DMS 273 treated with DMSO at 0.1 percent for 48 hours (cell line): ENCODE results near the gene POLR3H.

Source experiments
- DNase-seq: peaks from one replicate; lab custom pipeline; 2025; lab: John Stamatoyannopoulos, UW

POLR3H gene

GRCh38 chr22:41535244-41535643, 9.0 kb downstream of the POLR3H start:
- DNase-seq, result no peak

GRCh38 chr22:41534219-41534618, 10.1 kb downstream of the POLR3H start:
- DNase-seq, result no peak

GRCh38 chr22:41532908-41533825, 11.1 kb downstream of the POLR3H start:
- no peak for DNase-seq

DNA sequence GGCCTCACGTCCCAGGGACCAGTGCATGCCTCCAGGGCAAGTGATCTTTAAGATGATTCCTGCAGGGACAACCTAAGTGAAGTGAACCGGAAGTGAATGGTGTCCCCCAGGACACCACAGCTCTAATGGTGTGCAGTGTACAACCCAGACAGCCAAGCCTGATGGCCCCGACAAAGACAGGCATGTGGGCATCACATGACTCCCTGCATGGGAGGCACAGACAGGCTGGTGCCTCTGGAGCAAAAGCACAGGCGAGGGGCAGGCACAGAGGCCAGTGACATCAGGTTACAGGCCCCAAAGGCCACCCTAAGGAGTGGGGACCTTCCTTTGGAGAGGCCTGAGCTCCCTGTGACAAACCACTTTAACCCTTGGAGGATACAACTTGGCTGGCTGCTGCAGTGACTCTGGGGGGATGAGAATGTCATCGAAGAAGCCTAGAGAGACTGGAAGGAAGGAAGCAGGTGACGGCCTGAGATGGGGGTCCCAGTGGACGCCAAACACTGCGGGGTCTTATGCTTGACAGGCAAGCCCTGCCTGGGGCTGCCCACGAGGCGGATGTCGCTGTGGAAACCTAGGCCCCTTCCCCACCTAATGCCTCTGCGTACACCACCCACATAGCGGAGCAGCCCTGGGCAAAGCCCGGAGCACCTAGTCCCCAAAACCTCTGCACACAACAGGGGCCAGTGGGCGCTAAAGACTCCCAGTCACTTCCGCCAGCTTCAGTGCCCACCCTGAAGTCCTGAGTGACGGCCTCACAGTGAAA, 12.4 kb downstream of the POLR3H start:
- DNase-seq, result no peak

DNA sequence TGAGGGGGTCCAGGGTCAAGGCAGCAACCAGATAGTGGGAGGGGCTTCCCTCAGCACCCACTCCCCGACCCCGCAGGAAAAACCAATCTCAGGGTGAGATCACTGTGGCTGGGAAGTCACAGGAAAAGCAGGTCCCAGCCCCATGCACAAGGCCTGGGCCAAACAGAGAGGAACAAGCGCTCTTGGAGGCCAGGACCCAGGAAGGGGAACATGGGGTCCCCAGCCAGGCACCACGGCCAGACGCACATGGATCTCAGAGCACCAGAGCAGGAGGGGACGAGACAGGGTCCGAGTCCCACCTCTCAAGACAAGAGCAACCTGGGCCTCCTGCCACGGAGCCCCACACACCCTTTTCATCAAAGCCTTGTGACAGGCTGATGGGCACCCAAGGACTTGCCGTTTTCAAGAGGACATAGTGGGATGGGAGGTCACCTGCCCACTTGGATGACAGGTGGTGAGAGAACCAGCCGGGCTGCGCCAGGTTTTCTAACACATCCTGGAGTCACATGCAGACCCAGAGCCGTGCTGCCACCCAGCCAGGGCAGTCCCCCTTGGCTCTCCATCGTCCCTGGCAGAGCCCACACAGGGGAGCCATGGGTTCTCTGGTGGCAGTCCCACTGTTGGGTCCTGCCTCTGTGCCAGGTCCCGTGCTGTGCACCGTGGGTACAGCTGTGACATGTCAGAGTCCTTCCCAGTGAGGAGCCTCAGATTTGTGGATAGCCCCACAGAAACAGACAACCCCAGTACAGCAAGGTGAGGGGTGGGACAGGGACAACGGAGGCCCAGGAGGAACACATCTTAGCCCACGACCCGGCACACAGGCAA, 13.2 kb downstream of the POLR3H start:
- DNase-seq, result no peak

GRCh38 chr22:41528938-41529561, 15.2 kb downstream of the POLR3H start:
- no peak for DNase-seq

- DNase-seq, result no peak
These were observed 16.0 kb downstream of the POLR3H start for GRCh38 chr22:41528132-41528766.

- DNase-seq, result no peak
These were observed 17.2 kb downstream of the POLR3H start for GRCh38 chr22:41526830-41527799.

- no peak for DNase-seq
These were observed 17.9 kb downstream of the POLR3H start for GRCh38 chr22:41526226-41526829.

GRCh38 chr22:41525450-41526225, 18.6 kb downstream of the POLR3H start:
- DNase-seq, result no peak

DNA sequence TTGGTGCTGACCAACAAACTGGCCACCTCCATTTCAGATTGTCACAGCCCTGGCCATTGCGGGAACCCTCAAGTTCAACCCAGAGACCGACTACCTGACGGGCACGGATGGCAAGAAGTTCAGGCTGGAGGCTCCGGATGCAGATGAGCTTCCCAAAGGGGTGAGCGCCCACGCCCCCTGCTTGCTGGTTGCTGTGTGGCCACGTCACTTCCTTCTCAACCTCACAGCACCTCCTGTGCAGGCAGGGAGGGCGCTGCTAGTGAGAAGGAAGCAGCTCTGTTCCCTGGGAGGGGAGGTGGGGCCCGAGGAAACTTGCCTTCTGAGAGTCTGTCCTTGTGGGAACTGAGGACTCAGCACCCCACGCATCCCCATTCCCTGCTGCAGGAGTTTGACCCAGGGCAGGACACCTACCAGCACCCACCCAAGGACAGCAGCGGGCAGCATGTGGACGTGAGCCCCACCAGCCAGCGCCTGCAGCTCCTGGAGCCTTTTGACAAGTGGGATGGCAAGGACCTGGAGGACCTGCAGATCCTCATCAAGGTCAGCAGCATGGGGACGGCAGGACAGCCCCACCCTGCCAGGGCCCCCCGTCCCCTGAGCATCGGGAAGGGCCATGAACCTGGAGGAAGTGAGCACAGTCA, 19.3 kb downstream of the POLR3H start:
- DNase-seq, result no peak

- DNase-seq, result no peak
These were observed 20.0 kb downstream of the POLR3H start for GRCh38 chr22:41524251-41524661.

DNA sequence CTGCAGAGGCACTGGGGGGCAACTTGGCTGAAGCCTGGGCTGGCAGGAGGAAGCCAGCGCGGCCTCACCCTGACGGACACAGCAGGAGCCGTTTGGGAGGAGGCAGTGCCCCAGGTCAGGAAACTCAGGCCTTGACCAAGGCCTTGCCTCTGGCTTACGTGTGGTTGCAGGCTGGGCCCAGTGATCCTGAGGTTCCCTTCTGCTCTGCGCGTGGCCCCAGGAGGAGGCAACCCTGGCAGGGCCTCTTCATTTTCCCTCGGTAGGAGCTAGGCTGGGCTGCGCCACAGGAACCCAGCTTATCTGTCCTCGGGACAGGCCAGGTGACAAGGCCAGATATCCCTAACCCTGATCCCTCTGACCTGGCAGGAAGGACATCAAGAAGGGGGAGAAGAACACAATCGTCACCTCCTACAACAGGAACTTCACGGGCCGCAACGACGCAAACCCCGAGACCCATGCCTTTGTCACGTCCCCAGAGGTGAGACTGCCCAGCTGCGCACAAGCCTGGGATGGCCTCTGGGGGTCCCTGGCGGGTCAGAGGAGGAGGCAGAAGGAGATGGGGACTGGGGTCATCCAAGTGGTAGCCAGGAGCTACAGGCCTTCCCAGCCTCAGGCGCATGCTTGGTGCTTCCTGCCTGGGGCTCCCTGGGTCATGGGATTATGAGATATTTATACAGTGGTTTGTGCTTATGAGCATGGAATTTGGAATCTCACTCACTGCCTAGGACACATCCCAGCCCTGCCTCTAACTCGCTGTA, 20.6 kb downstream of the POLR3H start:
- DNase-seq, result no peak

- no peak for DNase-seq
These were observed 21.5 kb downstream of the POLR3H start for GRCh38 chr22:41522813-41523212.

GRCh38 chr22:41521126-41521525, 23.1 kb downstream of the POLR3H start:
- DNase-seq, result peak; percentile 11

- DNase-seq, result no peak
These were observed 26.3 kb downstream of the POLR3H start for GRCh38 chr22:41518048-41518347.

GRCh38 chr22:41517172-41518047, 26.9 kb downstream of the POLR3H start:
- DNase-seq, result no peak
